ENCODE data around the gene SHQ1.

The SHQ1 gene

GRCh38 chr3:72836923-72837322 lies 11.3 kb downstream of the SHQ1 start:
- TF ChIP-seq EZH2 (IDR thresholded peaks at IDR 0.05; ENCODE audit: borderline replicate concordance, low read length) (no peak), CTCF (IDR thresholded peaks at IDR 0.05; ENCODE audit: low read length) (no peak)
- Histone ChIP-seq H3F3A (ENCODE audit: insufficient read depth, low read length) (no peaks in the 10 kb centered on the region), H3K9me2 (ENCODE audit: low read depth, low read length) (no peaks in the 10 kb centered on the region), H3K4me3 (ENCODE audit: low read depth, low read length, poor library complexity, severe bottlenecking) (no peak overlapping the region), H3K4me2 (ENCODE audit: low read length) (no peak overlapping the region), H3K27ac (ENCODE audit: low read depth, low read length, poor library complexity, severe bottlenecking) (no peak overlapping the region), H2AFZ (ENCODE audit: low read length) (no peak overlapping the region), H3K27me3 (ENCODE audit: insufficient read depth, low read length) (no peaks in the 10 kb centered on the region), H3K79me2 (ENCODE audit: insufficient read depth, low read length) (no peaks in the 10 kb centered on the region), H3K9ac (ENCODE audit: low read length) (no peak overlapping the region), H3K36me3 (ENCODE audit: insufficient read depth, low read length) (peaks cover 73% of the 10 kb centered on the region), H3K4me1 (ENCODE audit: insufficient read depth, low read length, severe bottlenecking) (no peaks in the 10 kb centered on the region), H3K9me3 (ENCODE audit: low read length) (no peaks in the 10 kb centered on the region), H4K20me1 (ENCODE audit: insufficient read depth, low read length) (no peaks in the 10 kb centered on the region)

- Histone ChIP-seq H3K9me2 (ENCODE audit: low read depth, low read length) (no peaks in the 10 kb centered on the region), H3K27ac (ENCODE audit: low read depth, low read length, poor library complexity, severe bottlenecking) (no peak overlapping the region), H3K4me3 (ENCODE audit: low read depth, low read length, poor library complexity, severe bottlenecking) (no peak overlapping the region), H3K4me2 (ENCODE audit: low read length) (no peak overlapping the region), H3K27me3 (ENCODE audit: insufficient read depth, low read length) (no peaks in the 10 kb centered on the region), H3K79me2 (ENCODE audit: insufficient read depth, low read length) (no peaks in the 10 kb centered on the region), H3F3A (ENCODE audit: insufficient read depth, low read length) (no peaks in the 10 kb centered on the region; the same call in 1 of the 2 replicates), H4K20me1 (ENCODE audit: insufficient read depth, low read length) (no peaks in the 10 kb centered on the region), H3K4me1 (ENCODE audit: insufficient read depth, low read length, severe bottlenecking) (no peaks in the 10 kb centered on the region), H3K36me3 (ENCODE audit: insufficient read depth, low read length) (peaks cover 73% of the 10 kb centered on the region), H3K9ac (ENCODE audit: low read length) (no peak overlapping the region), H3K9me3 (ENCODE audit: low read length) (no peaks in the 10 kb centered on the region), H2AFZ (ENCODE audit: low read length) (no peak overlapping the region)
- no peak for TF ChIP-seq CTCF (IDR thresholded peaks at IDR 0.05; ENCODE audit: low read length)
- TF ChIP-seq EZH2 (IDR thresholded peaks at IDR 0.05; ENCODE audit: borderline replicate concordance, low read length) = no peak
Observed at GRCh38 chr3:72836416-72836815, 11.8 kb downstream of the SHQ1 start.

- H3K79me2 ChIP-seq (ENCODE audit: insufficient read depth, low read length) = no peaks in the 10 kb centered on the region
- H3K27me3 ChIP-seq (ENCODE audit: insufficient read depth, low read length) = no peaks in the 10 kb centered on the region
- H3K9ac ChIP-seq (ENCODE audit: low read length) = no peak overlapping the region
- H4K20me1 ChIP-seq (ENCODE audit: insufficient read depth, low read length) = no peaks in the 10 kb centered on the region
- H3K9me3 ChIP-seq (ENCODE audit: low read length) = no peaks in the 10 kb centered on the region
- H3K4me3 ChIP-seq (ENCODE audit: low read depth, low read length, poor library complexity, severe bottlenecking) = no peak overlapping the region
- H3K27ac ChIP-seq (ENCODE audit: low read depth, low read length, poor library complexity, severe bottlenecking) = no peak overlapping the region
- H3F3A ChIP-seq (ENCODE audit: insufficient read depth, low read length) = no peaks in the 10 kb centered on the region; the same call in 1 of the 2 replicates
- H3K36me3 ChIP-seq (ENCODE audit: insufficient read depth, low read length) = peaks cover 40% of the 10 kb centered on the region
- no peak for TF ChIP-seq CTCF (IDR thresholded peaks at IDR 0.05; ENCODE audit: low read length)
- no peak overlapping the region for H3K4me2 ChIP-seq (ENCODE audit: low read length)
- H2AFZ ChIP-seq (ENCODE audit: low read length) = no peak overlapping the region
- no peaks in the 10 kb centered on the region for H3K9me2 ChIP-seq (ENCODE audit: low read depth, low read length)
- H3K4me1 ChIP-seq (ENCODE audit: insufficient read depth, low read length, severe bottlenecking) = no peaks in the 10 kb centered on the region
Observed at GRCh38 chr3:72830452-72831223, 17.6 kb downstream of the SHQ1 start.
